Activated naive CD4-positive, alpha-beta T cell treated with anti-CD3 and anti-CD28 coated beads, Interleukin-2, amount 10 ng/mL, durations not matched to agents 7 days and 5 days (primary cell): ENCODE data around the gene STOML1.
"Not testable (repeated sequence)": the region's sequence is repeated elsewhere in the genome, so short reads cannot be mapped to it uniquely, and the experiment has no call there.

Experiments
- CTCF ChIA-PET: fragments of 350-600 bp; sonication (Branson Sonifier 250); formaldehyde crosslinking; loops from one replicate; lab custom pipeline; 2021; ENCODE audit warnings: antibody characterized with exemption; lab: Charles Lee
- DNase-seq: peaks from one replicate; pipeline ENCODE4 v3.0.0-alpha.2; 2020
- H3K27ac Mint-ChIP-seq: one replicate; pipeline ENCODE4 v1.8.0; 2021; ENCODE audit warnings: mild to moderate bottlenecking, moderate library complexity, mixed read lengths
- H3K27me3 Mint-ChIP-seq: one replicate; pipeline ENCODE4 v1.8.0; 2021; ENCODE audit warnings: mild to moderate bottlenecking, mixed read lengths
- H3K36me3 Mint-ChIP-seq: one replicate; pipeline ENCODE4 v1.8.0; 2021; ENCODE audit warnings: mixed read lengths
- H3K4me1 Mint-ChIP-seq: one replicate; pipeline ENCODE4 v1.8.0; 2021; ENCODE audit warnings: mixed read lengths
- H3K4me3 Mint-ChIP-seq: one replicate; pipeline ENCODE4 v1.8.0; 2021; ENCODE audit warnings: mild to moderate bottlenecking, moderate library complexity, mixed read lengths
- H3K9me3 Mint-ChIP-seq: one replicate; pipeline ENCODE4 v1.8.0; 2021; ENCODE audit warnings: mixed read lengths

STOML1 gene

DNA sequence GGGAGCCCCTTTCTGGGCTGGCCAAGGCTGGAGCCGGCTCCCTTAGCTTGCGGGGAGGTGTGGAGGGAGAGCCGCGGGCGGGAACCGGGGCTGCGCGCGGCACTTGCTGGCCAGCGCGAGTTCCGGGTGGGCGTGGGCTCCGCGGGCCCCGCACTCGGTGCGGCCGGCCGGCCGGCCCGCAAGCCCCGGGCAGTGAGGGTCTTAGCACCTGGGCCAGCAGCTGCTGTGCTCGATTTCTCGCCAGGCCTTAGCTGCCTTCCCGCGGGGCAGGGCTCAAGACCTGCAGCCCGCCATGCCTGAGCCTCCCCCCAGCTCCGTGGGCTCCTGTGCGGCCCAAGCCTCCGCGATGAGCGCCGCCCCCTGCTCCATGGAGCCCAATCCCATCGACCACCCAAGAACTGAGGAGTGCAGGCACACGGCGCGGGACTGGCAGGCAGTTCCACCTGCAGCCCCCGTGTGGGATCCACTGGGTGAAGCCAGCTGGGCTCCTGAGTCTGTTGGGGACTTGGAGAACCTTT, 18.4 kb downstream of the STOML1 start:
- CTCF ChIA-PET: interaction anchor here (0.6 to 6.9 kb wide), 30 partner anchors 8 to 348 kb away, joined by 3 to 45 read pairs (median 5); partner anchors contain the start of gene PML
- not testable (repeated sequence) for H3K27ac Mint-ChIP-seq, H3K36me3 Mint-ChIP-seq, H3K9me3 Mint-ChIP-seq, H3K4me3 Mint-ChIP-seq, DNase-seq
- Mint-ChIP-seq H3K27me3 (peaks cover 35% of the 10 kb centered on the region), H3K4me1 (peaks cover 39% of the 10 kb centered on the region)

GRCh38 chr15:73972984-73973682, 19.0 kb downstream of the STOML1 start:
- Mint-ChIP-seq H3K36me3 (peaks cover 7% of the 10 kb centered on the region), H3K27me3 (peaks cover 33% of the 10 kb centered on the region), H3K9me3 (peaks cover 7% of the 10 kb centered on the region), H3K4me3 (no peak overlapping the region), H3K27ac (no peak overlapping the region), H3K4me1 (peaks cover 45% of the 10 kb centered on the region)
- peak; percentile 88 for DNase-seq
- CTCF ChIA-PET: interaction anchor here (0.7 to 6.9 kb wide), 41 partner anchors 9 to 349 kb away, joined by 3 to 45 read pairs (median 4); partner anchors contain the start of gene PML

DNA sequence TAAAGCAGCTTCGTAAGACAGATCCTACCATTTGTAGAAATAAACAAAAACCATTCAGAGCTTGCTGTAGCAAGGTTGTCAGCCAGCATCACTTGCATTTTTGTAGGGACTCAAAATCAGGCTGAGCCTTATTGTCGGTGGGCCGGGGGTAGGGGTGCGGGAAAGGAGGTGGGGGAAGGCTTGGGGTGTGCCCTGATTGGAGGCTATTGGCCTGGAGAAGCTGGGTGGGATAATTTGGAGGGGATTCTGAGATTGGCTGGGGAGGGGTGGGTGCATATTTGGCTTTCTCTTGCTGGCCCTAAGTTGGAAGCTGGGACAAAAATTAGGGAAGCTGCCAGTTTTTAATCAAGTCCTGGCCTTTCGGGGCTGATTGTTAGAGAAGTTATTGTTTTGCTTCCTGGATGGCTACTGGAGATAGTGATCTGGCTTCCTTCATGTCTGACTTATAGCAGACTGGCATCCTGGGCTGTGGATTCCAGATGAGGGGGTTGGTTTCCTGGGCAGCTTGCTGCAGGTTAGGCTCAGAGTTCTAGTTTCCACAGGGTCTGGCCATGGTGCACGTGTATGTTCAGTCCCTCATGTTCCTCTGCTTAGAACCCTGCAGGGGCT, 22.8 kb downstream of the STOML1 start:
- H3K27ac Mint-ChIP-seq: no peak overlapping the region
- H3K9me3 Mint-ChIP-seq: peaks cover 1% of the 10 kb centered on the region
- peaks cover 1% of the 10 kb centered on the region for H3K36me3 Mint-ChIP-seq
- CTCF ChIA-PET: interaction anchor here (1.2 to 1.7 kb wide), 2 partner anchors 10 to 18 kb away, joined by 3 to 7 read pairs; no protein-coding TSS in a partner anchor
- DNase-seq: no peak
- H3K4me1 Mint-ChIP-seq: peaks cover 50% of the 10 kb centered on the region
- H3K4me3 Mint-ChIP-seq: no peak overlapping the region
- peaks cover 15% of the 10 kb centered on the region for H3K27me3 Mint-ChIP-seq

- H3K27ac Mint-ChIP-seq: no peak overlapping the region
- no peak for DNase-seq
- no peaks in the 10 kb centered on the region for H3K9me3 Mint-ChIP-seq
- CTCF ChIA-PET: interaction anchor here (1.2 to 1.7 kb wide), 2 partner anchors 9 to 17 kb away, joined by 3 to 7 read pairs; no protein-coding TSS in a partner anchor
- peaks cover 11% of the 10 kb centered on the region for H3K27me3 Mint-ChIP-seq
- H3K36me3 Mint-ChIP-seq: no peaks in the 10 kb centered on the region
- H3K4me3 Mint-ChIP-seq: no peak overlapping the region
- peaks cover 48% of the 10 kb centered on the region for H3K4me1 Mint-ChIP-seq
Observed at GRCh38 chr15:73968461-73968860, 23.6 kb downstream of the STOML1 start.

GRCh38 chr15:73965758-73966113, 26.4 kb downstream of the STOML1 start:
- H3K4me1 Mint-ChIP-seq: peaks cover 39% of the 10 kb centered on the region
- no peaks in the 10 kb centered on the region for H3K36me3 Mint-ChIP-seq
- peaks cover 5% of the 10 kb centered on the region for H3K27me3 Mint-ChIP-seq
- H3K27ac Mint-ChIP-seq: peak overlapping the region; percentile 82
- H3K4me3 Mint-ChIP-seq: peak overlapping the region; percentile 10
- DNase-seq: peak; percentile 45
- H3K9me3 Mint-ChIP-seq: no peaks in the 10 kb centered on the region
- CTCF ChIA-PET: interaction anchor here (0.8 to 4.8 kb wide), 11 partner anchors 9 to 91 kb away, joined by 3 to 94 read pairs (median 5); partner anchors contain the start of genes PML and TBC1D21

- Mint-ChIP-seq H3K27me3 (peaks cover 5% of the 10 kb centered on the region), H3K4me1 (peaks cover 42% of the 10 kb centered on the region), H3K36me3 (no peaks in the 10 kb centered on the region), H3K4me3 (peak overlapping the region; percentile 43), H3K9me3 (no peaks in the 10 kb centered on the region), H3K27ac (peak overlapping the region; percentile 74)
- DNase-seq: no peak
- CTCF ChIA-PET: interaction anchor here (0.8 to 4.8 kb wide), 12 partner anchors 8 to 91 kb away, joined by 3 to 94 read pairs (median 5); partner anchors contain the start of genes PML and TBC1D21
Observed at GRCh38 chr15:73965094-73965757, 26.9 kb downstream of the STOML1 start.

DNA sequence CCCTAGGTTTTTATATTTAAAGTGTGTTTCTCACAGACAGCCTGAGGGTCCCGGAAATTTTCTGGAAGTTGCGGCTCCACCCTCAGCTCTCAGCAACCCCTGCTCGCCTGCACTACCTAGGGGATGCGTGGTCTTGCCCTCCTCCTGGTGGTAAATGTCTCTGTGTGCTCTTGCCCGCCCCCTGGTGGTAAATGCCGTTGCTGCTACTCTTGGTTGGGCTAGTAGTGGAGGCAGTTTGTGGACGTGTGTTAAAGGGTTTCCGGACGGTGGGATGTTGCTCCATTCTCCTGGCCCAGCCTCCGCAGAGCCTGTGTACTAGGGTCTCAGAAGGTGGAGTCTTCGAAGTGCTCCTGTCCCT, 27.4 kb downstream of the STOML1 start:
- Mint-ChIP-seq H3K9me3 (no peaks in the 10 kb centered on the region), H3K4me1 (peaks cover 44% of the 10 kb centered on the region), H3K27me3 (peaks cover 5% of the 10 kb centered on the region), H3K27ac (peak overlapping the region; percentile 74), H3K36me3 (no peaks in the 10 kb centered on the region), H3K4me3 (peak overlapping the region; percentile 35)
- CTCF ChIA-PET: interaction anchor here (0.6 to 4.8 kb wide), 13 partner anchors 8 to 90 kb away, joined by 3 to 94 read pairs (median 6); partner anchors contain the start of genes PML and TBC1D21
- DNase-seq: peak; percentile 92

GRCh38 chr15:73962433-73962832, 29.7 kb downstream of the STOML1 start:
- H3K4me3 Mint-ChIP-seq: no peak overlapping the region
- CTCF ChIA-PET: interaction anchor here (1.1 to 4.8 kb wide), 2 partner anchors 11 to 32 kb away, joined by 3 to 94 read pairs; partner anchors contain the start of gene PML
- peaks cover 52% of the 10 kb centered on the region for H3K4me1 Mint-ChIP-seq

DNA sequence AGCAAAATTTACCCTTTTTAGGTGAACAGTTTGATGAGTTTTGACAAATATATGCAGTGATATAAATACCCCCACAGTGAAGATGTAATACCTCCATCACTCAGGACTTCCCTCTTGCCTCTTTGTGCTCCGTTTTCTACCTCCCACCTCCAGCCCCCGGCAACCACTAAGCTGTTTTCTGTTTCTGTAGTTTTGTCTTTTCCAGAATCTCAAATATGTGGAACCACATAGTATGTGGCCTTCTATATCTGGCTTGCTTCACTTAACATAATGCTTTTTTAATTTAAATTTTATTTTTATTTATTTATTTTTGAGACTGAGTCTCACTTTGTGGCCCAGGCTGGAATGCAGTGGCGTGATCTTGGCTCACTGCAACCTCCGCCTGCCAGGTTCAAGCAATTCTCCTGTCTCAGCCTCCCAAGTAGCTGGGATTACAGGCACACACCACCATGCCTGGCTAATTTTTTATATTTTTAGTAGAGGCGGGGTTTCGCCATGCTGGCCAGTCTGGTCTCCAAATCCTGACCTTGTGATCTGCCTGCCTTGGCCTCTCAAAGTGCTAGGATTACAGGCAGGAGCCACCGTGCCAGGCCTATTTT, 31.5 kb downstream of the STOML1 start:
- H3K27ac Mint-ChIP-seq, H3K9me3 Mint-ChIP-seq, H3K4me3 Mint-ChIP-seq, DNase-seq, H3K27me3 Mint-ChIP-seq, H3K36me3 Mint-ChIP-seq: not testable (repeated sequence)
- peaks cover 47% of the 10 kb centered on the region for H3K4me1 Mint-ChIP-seq
- CTCF ChIA-PET: interaction anchor here (0.9 to 2.3 kb wide), 4 partner anchors 9 to 86 kb away, joined by 3 to 17 read pairs (median 6); no protein-coding TSS in a partner anchor

More at GRCh38 chr15:73962433-73962832, 29.7 kb downstream of the STOML1 start:
- no peaks in the 10 kb centered on the region for H3K9me3 Mint-ChIP-seq
- H3K36me3 Mint-ChIP-seq: no peaks in the 10 kb centered on the region
- no peak for DNase-seq
- no peak overlapping the region for H3K27ac Mint-ChIP-seq
- H3K27me3 Mint-ChIP-seq: no peaks in the 10 kb centered on the region

GRCh38 chr15:73959801-73960200, 32.3 kb downstream of the STOML1 start:
- peaks cover 40% of the 10 kb centered on the region for H3K4me1 Mint-ChIP-seq
- peaks cover 7% of the 10 kb centered on the region for H3K27me3 Mint-ChIP-seq
- CTCF ChIA-PET: interaction anchor here (0.6 to 2.3 kb wide), 7 partner anchors 8 to 32 kb away, joined by 3 to 17 read pairs (median 7); no protein-coding TSS in a partner anchor

GRCh38 chr15:73959012-73959581, 33.0 kb downstream of the STOML1 start:
- Mint-ChIP-seq H3K4me1 (peaks cover 37% of the 10 kb centered on the region), H3K9me3 (no peaks in the 10 kb centered on the region), H3K4me3 (peak overlapping the region; percentile 30), H3K36me3 (no peaks in the 10 kb centered on the region), H3K27me3 (peaks cover 13% of the 10 kb centered on the region), H3K27ac (peak overlapping the region; percentile 88)
- peak; percentile 63 for DNase-seq
- CTCF ChIA-PET: interaction anchor here (0.6 to 2.0 kb wide), 12 partner anchors 8 to 1828 kb away, joined by 3 to 10 read pairs (median 4); no protein-coding TSS in a partner anchor

More at GRCh38 chr15:73959801-73960200, 32.3 kb downstream of the STOML1 start:
- H3K9me3 Mint-ChIP-seq: no peaks in the 10 kb centered on the region
- H3K4me3 Mint-ChIP-seq: no peak overlapping the region
- H3K27ac Mint-ChIP-seq: peak overlapping the region; percentile 88
- no peaks in the 10 kb centered on the region for H3K36me3 Mint-ChIP-seq
- DNase-seq: no peak

- no peak for DNase-seq
- H3K4me1 Mint-ChIP-seq: peaks cover 37% of the 10 kb centered on the region
- peaks cover 17% of the 10 kb centered on the region for H3K27me3 Mint-ChIP-seq
- no peak overlapping the region for H3K4me3 Mint-ChIP-seq
- CTCF ChIA-PET: interaction anchor here (1.2 to 1.7 kb wide), 4 partner anchors 8 to 61 kb away, joined by 3 to 6 read pairs (median 4); no protein-coding TSS in a partner anchor
- no peaks in the 10 kb centered on the region for H3K9me3 Mint-ChIP-seq
- H3K27ac Mint-ChIP-seq: no peak overlapping the region
- no peaks in the 10 kb centered on the region for H3K36me3 Mint-ChIP-seq
Observed at GRCh38 chr15:73957785-73958184, 34.3 kb downstream of the STOML1 start.

GRCh38 chr15:73957276-73957675, 34.8 kb downstream of the STOML1 start:
- Mint-ChIP-seq H3K27ac (no peak overlapping the region), H3K4me1 (peaks cover 39% of the 10 kb centered on the region)
- DNase-seq: no peak

More at GRCh38 chr15:73957276-73957675, 34.8 kb downstream of the STOML1 start:
- Mint-ChIP-seq H3K27me3 (peaks cover 17% of the 10 kb centered on the region), H3K4me3 (no peak overlapping the region), H3K36me3 (no peaks in the 10 kb centered on the region), H3K9me3 (no peaks in the 10 kb centered on the region)
- CTCF ChIA-PET: interaction anchor here (1.1 to 1.7 kb wide), 3 partner anchors 8 to 60 kb away, joined by 3 to 6 read pairs (median 5); partner anchors contain the start of gene STOML1
